ENCODE measurements around the gene PPP1R18. TPM values are rescaled to one million over a fixed set of nuclear protein-coding genes. Genes with fewer than 3 reads are reported as not detected.
"Not testable (repeated sequence)": the region's sequence is repeated elsewhere in the genome, so short reads cannot be mapped to it uniquely, and the experiment has no call there.

Gene PPP1R18
- 81.8 TPM for total RNA-seq

GRCh38 chr6:30686009-30686907 lies at the start of gene PPP1R18:
PPP1R18 (minus strand) TSS chr6:30686645; CDS start chr6:30686018, 627 bp downstream.
- Histone ChIP-seq H3K9me3 (ENCODE audit: low read depth, low read length) (no peaks in the 10 kb centered on the region), H3K4me3 (ENCODE audit: low read length) (peak within 1 kb of the TSS; percentile 94), H3K4me1 (ENCODE audit: insufficient read depth, low read length) (peaks cover 40% of the 10 kb centered on the region), H3K27me3 (ENCODE audit: insufficient read depth, low read length) (no peaks in the 10 kb centered on the region)

- H3K4me1 ChIP-seq (ENCODE audit: insufficient read depth, low read length) = peaks cover 53% of the 10 kb centered on the region
Measured at GRCh38 chr6:30735668-30736314, 49.3 kb upstream of the PPP1R18 start.

GRCh38 chr6:30732237-30732943 lies 45.9 kb upstream of the PPP1R18 start:
- peaks cover 42% of the 10 kb centered on the region for H3K4me1 ChIP-seq (ENCODE audit: insufficient read depth, low read length)
- H3K9me3 ChIP-seq (ENCODE audit: low read depth, low read length) = no peaks in the 10 kb centered on the region
- H3K27me3 ChIP-seq (ENCODE audit: insufficient read depth, low read length) = no peaks in the 10 kb centered on the region
- no peak overlapping the region for H3K4me3 ChIP-seq (ENCODE audit: low read length)

More at GRCh38 chr6:30735668-30736314, 49.3 kb upstream of the PPP1R18 start:
- Histone ChIP-seq H3K4me3 (ENCODE audit: low read length) (no peak overlapping the region), H3K9me3 (ENCODE audit: low read depth, low read length) (no peaks in the 10 kb centered on the region), H3K27me3 (ENCODE audit: insufficient read depth, low read length) (no peaks in the 10 kb centered on the region)

- no peaks in the 10 kb centered on the region for H3K27me3 ChIP-seq (ENCODE audit: insufficient read depth, low read length)
- peaks cover 29% of the 10 kb centered on the region for H3K4me1 ChIP-seq (ENCODE audit: insufficient read depth, low read length)
- H3K4me3 ChIP-seq (ENCODE audit: low read length) = no peak overlapping the region
- no peaks in the 10 kb centered on the region for H3K9me3 ChIP-seq (ENCODE audit: low read depth, low read length)
Measured at GRCh38 chr6:30730601-30731435, 44.4 kb upstream of the PPP1R18 start.

GRCh38 chr6:30727920-30728553 lies 41.6 kb upstream of the PPP1R18 start:
- no peaks in the 10 kb centered on the region for H3K27me3 ChIP-seq (ENCODE audit: insufficient read depth, low read length)
- peaks cover 44% of the 10 kb centered on the region for H3K4me1 ChIP-seq (ENCODE audit: insufficient read depth, low read length)
- no peak overlapping the region for H3K4me3 ChIP-seq (ENCODE audit: low read length)
- no peaks in the 10 kb centered on the region for H3K9me3 ChIP-seq (ENCODE audit: low read depth, low read length)

- no peak overlapping the region for H3K4me3 ChIP-seq (ENCODE audit: low read length)
- H3K4me1 ChIP-seq (ENCODE audit: insufficient read depth, low read length) = peaks cover 56% of the 10 kb centered on the region
- no peaks in the 10 kb centered on the region for H3K27me3 ChIP-seq (ENCODE audit: insufficient read depth, low read length)
- H3K9me3 ChIP-seq (ENCODE audit: low read depth, low read length) = no peaks in the 10 kb centered on the region
Measured at GRCh38 chr6:30726506-30727413, 40.3 kb upstream of the PPP1R18 start.

- Histone ChIP-seq H3K4me3 (ENCODE audit: low read length) (no peak overlapping the region), H3K9me3 (ENCODE audit: low read depth, low read length) (no peaks in the 10 kb centered on the region), H3K27me3 (ENCODE audit: insufficient read depth, low read length) (no peaks in the 10 kb centered on the region), H3K4me1 (ENCODE audit: insufficient read depth, low read length) (peaks cover 53% of the 10 kb centered on the region)
Measured at GRCh38 chr6:30725713-30726505, 39.5 kb upstream of the PPP1R18 start.

- Histone ChIP-seq H3K27me3 (ENCODE audit: insufficient read depth, low read length) (no peaks in the 10 kb centered on the region), H3K4me1 (ENCODE audit: insufficient read depth, low read length) (peaks cover 45% of the 10 kb centered on the region), H3K4me3 (ENCODE audit: low read length) (no peak overlapping the region), H3K9me3 (ENCODE audit: low read depth, low read length) (no peaks in the 10 kb centered on the region)
Measured at GRCh38 chr6:30724906-30725667, 38.6 kb upstream of the PPP1R18 start.

GRCh38 chr6:30723843-30724741 lies 37.6 kb upstream of the PPP1R18 start:
- not testable (repeated sequence) for H3K4me3 ChIP-seq (ENCODE audit: low read length); H3K9me3 ChIP-seq (ENCODE audit: low read depth, low read length); H3K27me3 ChIP-seq (ENCODE audit: insufficient read depth, low read length)
- peaks cover 53% of the 10 kb centered on the region for H3K4me1 ChIP-seq (ENCODE audit: insufficient read depth, low read length)

GRCh38 chr6:30723159-30723842 lies 36.9 kb upstream of the PPP1R18 start:
- H3K27me3 ChIP-seq (ENCODE audit: insufficient read depth, low read length); H3K9me3 ChIP-seq (ENCODE audit: low read depth, low read length); H3K4me3 ChIP-seq (ENCODE audit: low read length): not testable (repeated sequence)
- peaks cover 61% of the 10 kb centered on the region for H3K4me1 ChIP-seq (ENCODE audit: insufficient read depth, low read length)

Measured in mononuclear cell (primary cell).